ENCODE measurements around the gene SLC6A6.

SLC6A6 gene

DNA sequence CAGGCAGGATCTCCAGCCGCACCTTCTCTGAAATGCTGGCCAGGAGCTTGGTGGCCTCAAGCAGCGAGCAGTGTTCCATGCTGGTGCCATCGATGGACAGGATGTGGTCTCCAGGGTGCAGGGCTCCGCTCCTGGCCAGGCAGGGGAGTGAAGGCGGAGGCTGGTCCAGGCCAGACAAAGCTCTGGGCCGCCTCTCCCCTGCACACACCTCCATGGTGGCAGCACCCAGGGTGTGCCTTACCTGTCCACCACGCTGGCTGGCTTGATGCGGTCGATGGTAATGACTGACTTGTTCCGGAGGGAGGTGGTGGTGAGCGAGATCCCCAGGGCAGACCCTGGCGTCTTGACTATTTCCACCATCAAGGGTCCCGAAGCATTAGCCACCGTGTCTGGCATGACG is 117.7 kb downstream of the SLC6A6 start:
- H3K4me3 ChIP-seq (ENCODE audit: low read depth, low read length) = no peak overlapping the region
- TF ChIP-seq, protein P1, sequence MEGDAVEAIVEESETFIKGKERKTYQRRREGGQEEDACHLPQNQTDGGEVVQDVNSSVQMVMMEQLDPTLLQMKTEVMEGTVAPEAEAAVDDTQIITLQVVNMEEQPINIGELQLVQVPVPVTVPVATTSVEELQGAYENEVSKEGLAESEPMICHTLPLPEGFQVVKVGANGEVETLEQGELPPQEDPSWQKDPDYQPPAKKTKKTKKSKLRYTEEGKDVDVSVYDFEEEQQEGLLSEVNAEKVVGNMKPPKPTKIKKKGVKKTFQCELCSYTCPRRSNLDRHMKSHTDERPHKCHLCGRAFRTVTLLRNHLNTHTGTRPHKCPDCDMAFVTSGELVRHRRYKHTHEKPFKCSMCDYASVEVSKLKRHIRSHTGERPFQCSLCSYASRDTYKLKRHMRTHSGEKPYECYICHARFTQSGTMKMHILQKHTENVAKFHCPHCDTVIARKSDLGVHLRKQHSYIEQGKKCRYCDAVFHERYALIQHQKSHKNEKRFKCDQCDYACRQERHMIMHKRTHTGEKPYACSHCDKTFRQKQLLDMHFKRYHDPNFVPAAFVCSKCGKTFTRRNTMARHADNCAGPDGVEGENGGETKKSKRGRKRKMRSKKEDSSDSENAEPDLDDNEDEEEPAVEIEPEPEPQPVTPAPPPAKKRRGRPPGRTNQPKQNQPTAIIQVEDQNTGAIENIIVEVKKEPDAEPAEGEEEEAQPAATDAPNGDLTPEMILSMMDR (IDR thresholded peaks at IDR 0.05; ENCODE audit: low read depth, low read length) = no peak
- no peak for DNase-seq (ENCODE audit: low read depth, low spot score)
- in situ Hi-C loops (cut with HindIII; ENCODE audit: low sequenced_read_pairs) = no loop called here

DNA sequence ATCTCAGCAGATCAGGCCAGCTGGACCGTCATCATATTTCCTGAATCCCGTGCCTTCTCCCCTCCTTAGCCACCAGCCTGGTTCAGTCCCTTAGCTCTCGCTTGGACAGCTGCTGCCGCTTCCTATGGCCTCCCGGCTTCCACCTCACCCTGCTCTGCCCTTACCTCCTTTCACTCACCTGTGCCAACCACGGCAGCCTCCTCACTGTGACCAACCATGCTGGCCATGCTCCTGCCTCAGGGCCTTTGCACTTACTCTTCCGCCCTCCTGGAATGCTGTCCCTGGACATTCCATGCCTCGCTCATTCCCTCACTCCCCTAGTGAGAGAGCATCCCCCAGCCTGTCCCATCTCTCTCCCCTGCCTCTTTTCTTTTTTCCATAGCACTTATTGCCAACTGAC is 118.6 kb downstream of the SLC6A6 start:
- H3K4me3 ChIP-seq (ENCODE audit: low read depth, low read length) = no peak overlapping the region
- in situ Hi-C loops (cut with HindIII; ENCODE audit: low sequenced_read_pairs) = no loop called here
- TF ChIP-seq, protein P1 (IDR thresholded peaks at IDR 0.05; ENCODE audit: low read depth, low read length) = no peak
- DNase-seq (ENCODE audit: low read depth, low spot score) = no peak

DNA sequence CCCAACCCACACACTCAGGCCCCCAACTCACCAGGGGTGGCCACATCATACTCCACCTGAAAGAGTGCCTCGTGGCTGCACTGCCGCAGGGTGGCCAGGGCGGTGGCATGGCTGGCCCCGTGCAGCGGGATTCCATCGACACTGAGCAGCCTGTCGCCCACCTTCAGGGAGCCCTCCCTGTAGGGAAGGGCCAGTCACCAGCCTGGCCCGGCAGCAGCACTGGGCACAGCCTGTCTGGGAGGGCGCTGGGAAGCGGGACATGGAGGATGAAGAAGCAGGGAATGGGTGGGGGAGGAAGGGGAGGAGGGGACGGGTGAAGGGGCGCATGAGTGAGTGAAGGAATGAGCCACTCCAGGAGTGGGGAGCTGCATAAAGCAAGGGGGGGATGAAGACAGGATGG is 119.2 kb downstream of the SLC6A6 start:
- TF ChIP-seq, protein P1 (IDR thresholded peaks at IDR 0.05; ENCODE audit: low read depth, low read length) = no peak
- no peak for DNase-seq (ENCODE audit: low read depth, low spot score)
- in situ Hi-C loops (cut with HindIII; ENCODE audit: low sequenced_read_pairs) = no loop called here
- no peak overlapping the region for H3K4me3 ChIP-seq (ENCODE audit: low read depth, low read length)

DNA sequence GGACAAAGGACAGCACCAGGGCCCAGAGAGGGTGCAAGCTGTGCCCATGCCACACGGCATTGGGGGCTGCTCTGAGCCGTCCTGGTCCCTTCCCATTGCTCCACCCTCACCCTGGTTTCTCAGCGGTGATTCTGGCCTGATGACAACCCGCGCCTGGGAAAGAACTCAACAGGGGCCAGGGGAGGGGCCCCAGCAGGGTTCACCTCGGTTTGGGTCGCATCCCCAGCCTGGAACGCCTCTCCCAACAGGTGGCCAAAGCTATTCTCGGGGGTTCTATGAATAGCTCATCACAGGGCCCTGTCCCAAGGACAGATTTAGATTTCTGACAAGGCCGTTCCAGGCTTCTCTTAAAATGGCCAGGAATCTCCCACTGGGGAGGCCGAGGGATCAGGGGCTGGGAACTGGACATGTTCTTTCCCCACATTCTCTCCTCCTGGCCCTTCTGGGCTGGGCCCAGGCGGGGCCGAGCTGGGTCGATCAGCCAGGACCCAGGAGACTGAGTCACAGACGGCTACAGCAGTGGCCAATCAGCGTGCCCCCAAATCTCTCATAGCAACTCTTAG is 119.8 kb downstream of the SLC6A6 start:
- DNase-seq (ENCODE audit: low read depth, low spot score) = no peak
- in situ Hi-C loops (cut with HindIII; ENCODE audit: low sequenced_read_pairs) = no loop called here
- no peak overlapping the region for H3K4me3 ChIP-seq (ENCODE audit: low read depth, low read length)
- TF ChIP-seq, protein P1 (IDR thresholded peaks at IDR 0.05; ENCODE audit: low read depth, low read length) = no peak

DNA sequence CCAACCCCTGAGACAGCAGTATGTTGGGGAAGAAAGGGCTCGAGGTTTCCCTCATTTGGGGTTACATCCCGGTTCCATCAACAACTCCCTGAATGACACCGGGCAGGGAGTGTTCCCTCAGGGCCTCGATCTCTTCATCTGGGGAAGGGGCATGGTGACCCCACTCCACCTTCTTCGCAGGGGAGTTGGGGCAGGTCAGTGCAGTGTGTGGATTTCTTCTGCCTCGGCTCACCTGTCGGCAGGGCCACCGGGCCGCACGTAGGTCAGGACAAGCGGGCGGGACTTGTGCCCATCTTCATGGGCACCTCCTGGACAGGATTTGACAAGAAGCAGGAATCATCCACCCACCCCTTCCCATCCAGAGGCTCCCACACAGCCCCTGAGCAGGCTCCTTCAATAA is 120.4 kb downstream of the SLC6A6 start:
- H3K4me3 ChIP-seq (ENCODE audit: low read depth, low read length) = no peak overlapping the region
- TF ChIP-seq, protein P1 (IDR thresholded peaks at IDR 0.05; ENCODE audit: low read depth, low read length) = no peak
- in situ Hi-C loops (cut with HindIII; ENCODE audit: low sequenced_read_pairs) = no loop called here
- no peak for DNase-seq (ENCODE audit: low read depth, low spot score)

DNA sequence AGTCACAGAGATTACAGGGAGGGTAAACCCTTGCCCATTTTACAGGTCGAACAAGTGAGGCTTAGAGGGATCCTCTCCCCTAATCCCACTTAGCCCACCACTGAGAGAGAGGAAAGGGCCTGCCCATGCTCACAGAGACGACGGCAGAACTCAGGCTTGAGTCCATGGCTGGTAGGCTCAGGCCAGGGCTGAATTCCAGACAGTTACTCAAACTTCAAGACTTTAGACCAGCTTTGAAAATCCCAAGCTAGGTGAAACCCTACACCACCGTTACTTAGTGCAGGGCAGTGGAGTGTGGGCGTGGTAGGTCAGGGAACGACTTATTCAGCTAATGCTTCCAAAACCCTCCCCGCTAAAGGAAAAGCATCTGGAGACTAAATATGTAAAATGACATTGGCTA is 121.4 kb downstream of the SLC6A6 start:
- H3K4me3 ChIP-seq (ENCODE audit: low read depth, low read length) = no peak overlapping the region
- no peak for DNase-seq (ENCODE audit: low read depth, low spot score)
- TF ChIP-seq, protein P1 (IDR thresholded peaks at IDR 0.05; ENCODE audit: low read depth, low read length) = no peak
- in situ Hi-C loops (cut with HindIII; ENCODE audit: low sequenced_read_pairs) = no loop called here

DNA sequence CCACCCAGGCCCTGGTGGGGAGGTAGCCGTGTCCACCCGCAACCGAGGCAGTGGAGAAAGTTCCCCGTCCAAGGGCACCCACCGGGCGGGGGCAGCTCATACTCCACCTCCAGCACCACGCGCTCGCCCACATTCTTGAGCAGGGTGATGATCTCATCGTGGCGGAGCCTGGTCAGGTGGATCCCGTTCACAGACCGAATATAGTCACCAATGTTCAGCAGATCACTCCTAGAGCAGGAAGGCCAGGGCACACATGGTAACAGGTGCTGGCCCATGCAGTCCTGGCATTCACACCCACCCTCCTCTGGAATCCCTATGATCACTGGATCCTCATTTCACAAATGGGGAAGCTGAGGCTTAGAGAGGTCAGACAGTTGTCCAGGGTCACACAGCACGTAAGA is 121.9 kb downstream of the SLC6A6 start:
- in situ Hi-C loops (cut with HindIII; ENCODE audit: low sequenced_read_pairs) = no loop called here
- H3K4me3 ChIP-seq (ENCODE audit: low read depth, low read length) = no peak overlapping the region
- TF ChIP-seq, protein P1 (IDR thresholded peaks at IDR 0.05; ENCODE audit: low read depth, low read length) = no peak
- DNase-seq (ENCODE audit: low read depth, low spot score) = no peak
